DOHH2 (cell line): Measurements from ENCODE around the gene VPS35.

Source experiments
- H3F3A ChIP-seq: fragments of 200-600 bp; sonication (generic), shearing (Covaris generic); 2 replicates; pipeline ENCODE4 v1.6.0; 2016; ENCODE audit warnings: antibody characterized with exemption, mild to moderate bottlenecking; ENCODE audit not compliant: control insufficient read depth, insufficient read depth
- H3K27ac ChIP-seq: fragments of 200-600 bp; sonication (generic); 2 replicates; pipeline ENCODE4 v1.5.1; 2014; ENCODE audit warnings: low read depth, mild to moderate bottlenecking, low read length, moderate library complexity
- H3K27me3 ChIP-seq: fragments of 200-600 bp; sonication (generic); 2 replicates; pipeline ENCODE4 v1.6.1; 2014; ENCODE audit warnings: mild to moderate bottlenecking, low read length, mixed read lengths; ENCODE audit not compliant: control insufficient read depth
- H3K36me3 ChIP-seq: fragments of 200-600 bp; sonication (generic); 2 replicates; pipeline ENCODE4 v1.6.1; 2014; ENCODE audit warnings: mild to moderate bottlenecking, low read length, moderate library complexity, mixed read lengths; ENCODE audit not compliant: control insufficient read depth
- H3K4me1 ChIP-seq: fragments of 200-600 bp; sonication (generic); 2 replicates; pipeline ENCODE4 v1.6.1; 2014; ENCODE audit warnings: mild to moderate bottlenecking, low read length, mixed read lengths; ENCODE audit not compliant: control insufficient read depth
- H3K4me2 ChIP-seq: fragments of 200-600 bp; sonication (generic); 2 replicates; pipeline ENCODE4 v1.6.0; 2014; ENCODE audit warnings: mild to moderate bottlenecking, low read length, moderate library complexity
- H3K4me3 ChIP-seq: fragments of 200-600 bp; sonication (generic); 2 replicates; pipeline ENCODE4 v1.5.1; 2014; ENCODE audit warnings: mild to moderate bottlenecking, low read length, mixed read lengths
- H3K79me2 ChIP-seq: fragments of 200-600 bp; sonication (generic); 2 replicates; pipeline ENCODE4 v1.6.1; 2014; ENCODE audit warnings: mild to moderate bottlenecking, low read length, mixed read lengths; ENCODE audit not compliant: control insufficient read depth
- H3K9me2 ChIP-seq: fragments of 200-600 bp; sonication (generic); replicated peaks from 2 replicates; pipeline ENCODE4 v1.6.1; 2014; ENCODE audit warnings: mild to moderate bottlenecking, low read length, mixed read lengths; ENCODE audit not compliant: control insufficient read depth
- H3K9me3 ChIP-seq: fragments of 200-600 bp; sonication (generic); 2 replicates; pipeline ENCODE4 v1.6.1; 2014; ENCODE audit warnings: antibody characterized with exemption, low read length, mixed read lengths; ENCODE audit not compliant: control insufficient read depth, insufficient read depth
- H4K20me1 ChIP-seq: fragments of 200-600 bp; sonication (generic); 2 replicates; pipeline ENCODE4 v1.6.0; 2014; ENCODE audit warnings: low read depth, mild to moderate bottlenecking, antibody characterized with exemption, low read length, moderate library complexity; ENCODE audit not compliant: control insufficient read depth, insufficient read depth
- EZH2phosphoT487 ChIP-seq: fragments of 200-600 bp; sonication (generic); IDR thresholded peaks from 2 replicates; pipeline ENCODE4 v1.6.1; 2017; ENCODE audit warnings: borderline replicate concordance, mild to moderate bottlenecking, antibody characterized with exemption, low read length, moderate library complexity, mixed read lengths
- TF ChIP-seq, protein P1 (sequence below): fragments of 200-600 bp; sonication (generic); IDR thresholded peaks from one replicate; pipeline ENCODE4 v1.5.1; 2014; ENCODE audit warnings: antibody characterized with exemption, mild to moderate bottlenecking, low read depth, low read length; ENCODE audit not compliant: poor library complexity, severe bottlenecking

Gene VPS35

DNA sequence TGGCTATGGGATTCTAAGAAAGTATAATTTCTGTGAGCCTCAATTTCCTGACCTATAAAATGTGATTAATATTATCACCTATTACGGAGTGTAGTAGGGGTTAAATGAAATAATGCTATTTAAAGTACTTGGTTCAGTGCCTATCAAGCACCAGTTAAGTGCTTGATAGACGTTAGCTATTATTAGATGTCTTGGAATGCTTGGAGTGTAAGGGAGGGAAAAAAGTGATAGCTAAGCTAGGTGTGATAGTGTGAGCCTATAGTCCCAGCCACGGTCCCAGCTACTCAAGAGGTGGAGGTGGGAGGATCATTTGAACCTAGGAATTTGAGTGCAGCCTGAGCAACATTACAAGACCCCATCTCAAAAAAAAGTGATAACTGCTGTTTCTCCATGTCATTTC, 8.0 kb upstream of the VPS35 start:
- TF ChIP-seq, protein P1, sequence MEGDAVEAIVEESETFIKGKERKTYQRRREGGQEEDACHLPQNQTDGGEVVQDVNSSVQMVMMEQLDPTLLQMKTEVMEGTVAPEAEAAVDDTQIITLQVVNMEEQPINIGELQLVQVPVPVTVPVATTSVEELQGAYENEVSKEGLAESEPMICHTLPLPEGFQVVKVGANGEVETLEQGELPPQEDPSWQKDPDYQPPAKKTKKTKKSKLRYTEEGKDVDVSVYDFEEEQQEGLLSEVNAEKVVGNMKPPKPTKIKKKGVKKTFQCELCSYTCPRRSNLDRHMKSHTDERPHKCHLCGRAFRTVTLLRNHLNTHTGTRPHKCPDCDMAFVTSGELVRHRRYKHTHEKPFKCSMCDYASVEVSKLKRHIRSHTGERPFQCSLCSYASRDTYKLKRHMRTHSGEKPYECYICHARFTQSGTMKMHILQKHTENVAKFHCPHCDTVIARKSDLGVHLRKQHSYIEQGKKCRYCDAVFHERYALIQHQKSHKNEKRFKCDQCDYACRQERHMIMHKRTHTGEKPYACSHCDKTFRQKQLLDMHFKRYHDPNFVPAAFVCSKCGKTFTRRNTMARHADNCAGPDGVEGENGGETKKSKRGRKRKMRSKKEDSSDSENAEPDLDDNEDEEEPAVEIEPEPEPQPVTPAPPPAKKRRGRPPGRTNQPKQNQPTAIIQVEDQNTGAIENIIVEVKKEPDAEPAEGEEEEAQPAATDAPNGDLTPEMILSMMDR, result no peak
- no peak for TF ChIP-seq EZH2phosphoT487
- no peaks in the 10 kb centered on the region for H3K9me2 ChIP-seq
- peaks cover 27% of the 10 kb centered on the region for H3K79me2 ChIP-seq
- no peak overlapping the region for H3K4me2 ChIP-seq
- H3K27me3 ChIP-seq, result no peaks in the 10 kb centered on the region
- no peak overlapping the region for H3K4me3 ChIP-seq
- H3F3A ChIP-seq, result peaks cover 57% of the 10 kb centered on the region
- H3K27ac ChIP-seq, result no peak overlapping the region
- H3K9me3 ChIP-seq, result no peaks in the 10 kb centered on the region
- peaks cover 82% of the 10 kb centered on the region for H3K36me3 ChIP-seq
- H3K4me1 ChIP-seq, result peaks cover 15% of the 10 kb centered on the region
- peaks cover 13% of the 10 kb centered on the region for H4K20me1 ChIP-seq

DNA sequence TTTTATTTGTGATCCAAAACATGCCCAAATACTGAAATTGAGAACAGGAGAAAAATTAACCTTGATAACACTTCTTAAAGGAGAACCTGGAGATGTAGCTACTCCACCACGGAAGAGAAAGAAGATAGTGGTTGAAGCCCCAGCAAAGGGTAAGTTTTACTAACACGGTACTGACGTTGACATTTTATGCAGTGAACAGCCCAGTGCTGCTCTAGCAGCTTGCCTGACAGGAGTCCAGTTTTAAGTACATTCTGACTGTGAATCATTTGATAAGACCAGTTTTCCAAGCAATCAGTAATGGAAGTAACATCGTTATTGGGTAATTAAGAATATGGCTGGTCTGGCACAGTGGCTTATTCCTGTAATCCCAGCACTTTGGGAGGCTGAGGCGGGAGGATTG, 7.0 kb upstream of the VPS35 start:
- H3K36me3 ChIP-seq, result peaks cover 84% of the 10 kb centered on the region
- no peak overlapping the region for H3K4me2 ChIP-seq
- peaks cover 20% of the 10 kb centered on the region for H4K20me1 ChIP-seq
- peaks cover 25% of the 10 kb centered on the region for H3K4me1 ChIP-seq
- H3K79me2 ChIP-seq, result peaks cover 38% of the 10 kb centered on the region
- H3K27me3 ChIP-seq, result no peaks in the 10 kb centered on the region
- H3F3A ChIP-seq, result peaks cover 57% of the 10 kb centered on the region
- no peak overlapping the region for H3K27ac ChIP-seq
- no peak overlapping the region for H3K4me3 ChIP-seq
- no peaks in the 10 kb centered on the region for H3K9me3 ChIP-seq
- no peaks in the 10 kb centered on the region for H3K9me2 ChIP-seq
- TF ChIP-seq EZH2phosphoT487, result no peak
- TF ChIP-seq, protein P1, result no peak

DNA sequence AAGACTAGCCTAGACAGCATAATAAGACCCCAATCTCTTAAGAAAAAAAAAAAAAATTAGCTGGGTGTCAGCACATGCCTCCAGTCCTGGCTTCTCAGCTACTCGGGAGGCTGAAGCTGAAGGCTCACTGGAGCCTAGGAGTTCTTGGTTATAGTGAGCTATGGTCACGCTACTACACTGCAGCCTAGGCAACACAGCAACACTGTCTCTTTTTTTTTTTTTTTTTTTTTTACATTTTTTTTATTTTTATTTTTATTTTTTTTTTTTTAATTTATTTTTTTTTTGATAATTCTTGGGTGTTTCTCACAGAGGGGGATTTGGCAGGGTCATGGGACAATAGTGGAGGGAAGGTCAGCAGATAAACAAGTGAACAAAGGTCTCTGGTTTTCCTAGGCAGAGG, 4.6 kb upstream of the VPS35 start:
- Histone ChIP-seq H3K4me3 (no peak overlapping the region), H4K20me1 (peaks cover 26% of the 10 kb centered on the region), H3K79me2 (peaks cover 56% of the 10 kb centered on the region), H3F3A (peaks cover 43% of the 10 kb centered on the region), H3K36me3 (peaks cover 82% of the 10 kb centered on the region), H3K4me2 (no peak overlapping the region), H3K27ac (no peak overlapping the region), H3K9me2 (no peaks in the 10 kb centered on the region), H3K9me3 (no peaks in the 10 kb centered on the region), H3K27me3 (no peaks in the 10 kb centered on the region), H3K4me1 (peaks cover 28% of the 10 kb centered on the region)
- TF ChIP-seq EZH2phosphoT487, result no peak

DNA sequence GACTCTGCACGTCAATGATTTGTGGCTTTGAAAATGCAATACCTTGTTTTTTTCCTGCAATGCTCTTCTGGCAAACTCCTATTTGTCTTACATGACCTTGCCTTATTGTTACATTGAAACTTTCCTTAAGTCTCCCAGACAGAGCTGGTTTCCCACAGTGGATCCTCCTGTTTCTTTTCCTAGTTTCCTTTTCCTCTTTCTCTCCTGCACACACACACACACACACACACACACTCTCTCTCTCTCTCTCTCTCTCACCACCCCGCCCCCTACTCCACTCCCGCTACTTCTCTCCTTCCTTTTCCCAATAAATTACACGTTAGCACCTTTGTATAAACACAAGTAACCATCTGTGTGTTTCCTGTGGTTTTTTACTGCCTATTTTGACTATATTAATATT, 2.7 kb upstream of the VPS35 start:
- Histone ChIP-seq H3K27me3 (no peaks in the 10 kb centered on the region), H3K9me3 (no peaks in the 10 kb centered on the region), H3K4me3 (peak overlapping the region; percentile 95), H3K36me3 (peaks cover 68% of the 10 kb centered on the region), H4K20me1 (peaks cover 40% of the 10 kb centered on the region), H3K27ac (peak overlapping the region; percentile 87), H3K9me2 (no peaks in the 10 kb centered on the region), H3K4me2 (peak overlapping the region; percentile 83), H3F3A (peaks cover 32% of the 10 kb centered on the region), H3K79me2 (peaks cover 75% of the 10 kb centered on the region), H3K4me1 (peaks cover 43% of the 10 kb centered on the region)
- TF ChIP-seq, protein P1, result no peak
- TF ChIP-seq EZH2phosphoT487, result no peak
